NCI-H345 treated with DMSO at 0.1 percent for 48 hours (cell line): ENCODE data around the gene ULBP2.
"Not testable (repeated sequence)": the region's sequence is repeated elsewhere in the genome, so short reads cannot be mapped to it uniquely, and the experiment has no call there.

ENCODE experiments used
- DNase-seq: peaks from one replicate; lab custom pipeline; 2025; ENCODE audit not compliant: unreplicated experiment; lab: John Stamatoyannopoulos, UW

The ULBP2 gene

GRCh38 chr6:149908480-149908879, 33.3 kb upstream of the ULBP2 start:
- not testable (repeated sequence) for DNase-seq

GRCh38 chr6:149909701-149910470, 31.9 kb upstream of the ULBP2 start:
- no peak for DNase-seq

DNA sequence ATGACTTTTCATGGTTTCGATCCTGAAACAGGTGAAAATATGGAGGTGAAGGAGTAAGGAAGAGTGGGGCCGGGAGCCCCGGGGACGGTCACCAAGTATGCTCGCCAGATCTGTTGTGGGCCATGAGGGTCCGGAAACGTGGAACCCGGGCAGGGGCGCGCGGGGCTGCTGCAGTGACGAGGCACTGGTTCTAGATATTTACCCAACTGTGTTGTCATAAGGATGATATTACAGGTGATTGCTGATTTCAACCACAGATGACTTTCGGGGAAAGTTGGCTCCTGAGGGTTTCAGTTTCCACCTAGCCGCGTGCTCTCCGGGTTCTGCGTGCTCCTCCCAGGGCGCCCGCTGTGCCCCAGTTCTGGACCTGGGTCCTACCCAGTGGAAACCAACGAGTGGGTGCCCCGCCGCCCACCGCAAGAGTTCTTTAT, 31.1 kb upstream of the ULBP2 start:
- DNase-seq: no peak

GRCh38 chr6:149912680-149913079, 29.1 kb upstream of the ULBP2 start:
- not testable (repeated sequence) for DNase-seq

GRCh38 chr6:149913085-149913484, 28.7 kb upstream of the ULBP2 start:
- no peak for DNase-seq

DNA sequence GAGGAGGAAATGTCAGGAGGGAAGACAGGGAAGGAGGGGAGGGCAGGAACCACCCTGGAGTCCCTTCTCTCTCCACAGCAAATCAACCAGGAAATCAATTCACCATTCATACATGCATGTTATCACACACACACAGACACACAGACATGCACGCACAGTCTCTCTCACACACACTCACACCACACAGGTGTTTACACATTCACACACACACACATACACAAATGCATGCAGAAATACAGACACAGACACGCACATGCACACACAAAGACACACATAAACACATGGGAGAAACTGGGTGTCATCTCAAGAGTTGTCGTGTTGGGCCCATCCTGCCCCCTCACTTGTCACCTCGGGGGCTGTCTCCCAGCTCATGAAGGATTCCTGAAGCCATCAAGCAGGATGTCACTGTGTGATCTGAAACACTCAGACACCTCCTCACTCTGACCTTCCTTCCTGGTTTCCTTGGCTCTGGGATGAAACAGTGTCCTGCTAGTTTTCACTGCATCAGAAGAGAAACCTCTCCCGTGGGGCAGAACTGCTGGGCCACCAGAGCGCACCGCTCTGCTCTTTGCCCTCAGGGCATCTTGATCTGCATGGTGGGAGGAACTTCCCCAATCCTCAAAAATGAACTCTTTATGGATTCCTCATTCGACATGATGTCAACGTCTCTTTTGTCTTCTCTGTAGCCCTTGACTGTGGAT, 28.1 kb upstream of the ULBP2 start:
- DNase-seq: no peak

GRCh38 chr6:149915970-149916865, 25.6 kb upstream of the ULBP2 start:
- no peak for DNase-seq

DNA sequence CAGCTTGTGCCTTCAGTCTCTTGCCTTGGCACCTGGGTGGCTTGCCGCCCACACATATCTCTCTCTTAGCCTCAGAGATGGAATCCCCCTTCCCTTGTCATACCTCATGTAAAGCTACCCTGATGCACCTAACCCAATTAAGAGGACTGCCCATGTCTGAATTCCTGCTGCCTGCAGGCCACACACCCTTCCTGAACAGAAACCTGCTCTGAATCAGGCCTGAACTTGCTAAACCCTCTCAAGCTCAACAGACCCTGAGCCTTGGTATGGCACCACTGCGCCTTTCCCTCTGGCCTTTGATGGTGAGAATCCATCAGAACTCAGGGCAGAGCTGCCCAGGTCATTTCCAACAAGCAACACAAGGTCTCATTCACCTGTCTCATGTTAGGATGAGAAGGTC, 24.1 kb upstream of the ULBP2 start:
- DNase-seq: no peak

DNA sequence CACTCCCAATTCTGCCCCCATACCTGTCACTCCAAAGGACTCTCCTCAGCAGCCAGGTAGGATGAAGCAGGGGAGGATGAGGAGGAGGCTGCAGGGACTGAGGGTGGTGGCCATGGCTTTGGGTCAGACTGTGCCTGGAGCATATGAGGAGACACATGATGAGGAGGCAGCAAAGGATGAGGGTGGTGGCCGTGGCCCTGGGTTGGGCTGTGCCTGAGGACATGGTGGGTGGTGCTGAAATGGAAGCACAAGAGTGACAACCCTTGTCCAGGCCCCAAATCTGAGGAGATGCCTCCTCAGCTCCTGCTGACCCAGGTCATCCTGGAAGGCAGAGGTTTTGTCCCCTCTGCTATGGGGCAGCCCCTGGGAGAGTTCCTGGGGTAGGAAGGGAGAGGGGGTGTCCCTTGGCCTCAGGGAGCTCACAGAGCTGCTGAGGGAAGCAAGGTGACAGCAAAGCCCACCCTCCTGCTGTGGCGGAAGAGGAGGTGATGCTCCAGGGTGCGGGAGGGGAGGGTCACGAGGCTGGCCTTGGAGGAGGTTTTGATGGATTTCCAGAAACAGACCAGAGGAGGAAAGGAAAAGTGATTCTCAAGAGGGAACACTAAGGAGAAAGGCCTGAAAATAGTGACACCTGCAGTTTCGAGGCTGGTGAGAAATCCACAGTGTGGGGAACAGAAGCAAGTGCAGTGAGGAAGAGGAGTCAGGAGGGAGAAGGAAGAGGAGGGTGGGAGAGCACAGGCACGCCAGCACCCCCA, 23.5 kb upstream of the ULBP2 start:
- DNase-seq: no peak

GRCh38 chr6:149919126-149919833, 22.5 kb upstream of the ULBP2 start:
- not testable (repeated sequence) for DNase-seq

- DNase-seq: no peak
Observed at GRCh38 chr6:149919834-149920225, 22.0 kb upstream of the ULBP2 start.

GRCh38 chr6:149921361-149921760, 20.5 kb upstream of the ULBP2 start:
- no peak for DNase-seq

DNA sequence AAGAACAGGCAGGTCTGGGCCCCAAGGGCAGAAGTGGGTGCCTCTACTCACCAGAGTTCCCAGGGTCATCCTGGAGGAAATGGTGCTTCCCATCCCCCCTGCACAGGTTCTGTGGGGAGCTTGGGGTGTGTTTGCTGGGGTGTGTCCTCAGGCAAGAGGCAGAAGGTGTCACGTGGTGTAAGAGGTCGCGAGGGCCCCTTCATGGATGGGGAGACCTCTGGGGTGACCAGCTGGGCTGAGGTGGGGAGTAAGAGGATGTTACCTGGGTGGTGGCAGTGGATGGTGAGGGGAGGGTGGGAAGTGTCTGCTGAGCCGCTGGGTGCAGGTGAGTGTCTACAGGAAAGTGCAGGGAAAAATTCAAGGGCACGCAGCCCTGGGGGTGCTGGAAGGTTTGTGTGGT, 19.7 kb upstream of the ULBP2 start:
- DNase-seq: not testable (repeated sequence)

GRCh38 chr6:149922642-149923326, 19.0 kb upstream of the ULBP2 start, which contains the start of gene RAET1G:
Gene RAET1G, minus strand, starts transcription at chr6:149923121. Its CDS starts 111 bp downstream, at chr6:149923010.
- peak; percentile 39 for DNase-seq

- no peak for DNase-seq
Observed at GRCh38 chr6:149923327-149923986, 18.4 kb upstream of the ULBP2 start.

DNA sequence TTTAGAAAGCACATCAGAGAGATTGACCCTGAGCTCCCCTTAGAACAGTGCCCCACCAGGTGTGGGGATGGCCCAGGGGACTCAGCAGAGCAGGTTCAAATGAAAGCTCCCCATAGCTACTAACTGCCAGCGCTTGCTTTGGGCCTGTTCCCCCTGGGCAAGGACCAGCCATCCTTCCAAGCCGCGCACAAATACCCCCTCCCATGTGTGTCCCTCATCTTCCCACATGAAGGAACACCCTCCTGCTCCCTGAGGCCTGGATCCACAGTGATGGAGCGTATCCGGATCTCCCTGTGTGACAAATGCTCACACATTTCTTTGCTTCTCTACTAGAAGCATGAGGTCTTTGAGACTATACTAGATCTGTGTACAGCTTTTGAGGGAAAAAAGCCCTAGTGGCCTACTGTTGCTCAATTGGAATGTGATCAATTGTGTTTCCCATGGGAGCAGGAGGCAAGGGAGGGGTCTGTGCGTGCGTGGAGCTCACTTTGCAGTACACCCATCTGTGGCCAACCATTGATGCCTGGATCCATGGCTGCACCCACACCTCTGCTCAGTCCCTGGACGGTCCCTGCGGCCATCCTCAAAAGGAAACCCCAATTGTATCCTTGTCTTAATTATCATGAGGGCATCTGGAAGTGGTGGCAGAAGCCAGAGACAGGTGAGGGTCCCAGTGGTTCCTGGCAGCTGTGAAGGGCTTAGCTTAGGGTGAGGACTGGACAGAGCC, 17.4 kb upstream of the ULBP2 start:
- DNase-seq: no peak

- no peak for DNase-seq
Observed at GRCh38 chr6:149924933-149925252, 16.9 kb upstream of the ULBP2 start.

- no peak for DNase-seq
Observed at GRCh38 chr6:149925253-149925973, 16.4 kb upstream of the ULBP2 start.
